Psoas muscle (tissue), 8 donors: ENCODE data around the gene ITGB1. TPM values are rescaled to one million over a fixed set of nuclear protein-coding genes. Genes with fewer than 3 reads are reported as not detected.

Experiments used
- ATAC-seq, 4 donors: fragments of 200-7000 bp; cut with Tn5 transposase; one replicate each; pipeline ENCODE4 v1.9.1; 2020; ENCODE audit warnings: moderate library complexity in 3 of 4, mild to moderate bottlenecking in 2 of 4
- DNase-seq, 2 donors: peaks; one replicate each; pipeline ENCODE4 v3.0.0-alpha.2; 2020
- H3K27ac ChIP-seq: fragments of 200-600 bp; one replicate; pipeline ENCODE4 v1.8.0; 2022
- H3K27me3 ChIP-seq, 3 donors: fragments of 200-600 bp in 1 of 3; one replicate each; pipeline versions ENCODE4 v1.6.1 to v1.8.0; 2013 to 2022; ENCODE audit warnings: low read length in 2 of 3, mild to moderate bottlenecking in 2 of 3, moderate library complexity in 1 of 3; ENCODE audit not compliant: insufficient read depth in 3 of 3
- H3K36me3 ChIP-seq, 2 donors: fragments of 200-600 bp in 1 of 2; one replicate each; pipeline versions ENCODE4 v1.6.1 to v1.8.0; 2013 to 2022; ENCODE audit warnings: low read depth in 1 of 2, mild to moderate bottlenecking in 1 of 2, moderate library complexity in 1 of 2; ENCODE audit not compliant: insufficient read depth in 1 of 2
- H3K4me1 ChIP-seq: fragments of 200-600 bp; one replicate; pipeline ENCODE4 v1.8.0; 2022
- H3K4me3 ChIP-seq: fragments of 200-600 bp; one replicate; pipeline ENCODE4 v1.8.0; 2022; ENCODE audit warnings: mild to moderate bottlenecking
- H3K9me3 ChIP-seq: fragments of 200-600 bp; one replicate; pipeline ENCODE4 v1.8.0; 2022
- WGBS, 3 donors: extraction: QIAGEN DNeasy Blood & Tissue Kit; methylation state at CpG; one replicate each; pipeline versions ENCODE4 v1.1.6 to v1.1.7; 2013; 5-methylcytosine and 5-hydroxymethylcytosine counted together
- intact Hi-C, 2 donors: fragments of 100-400 bp; cut with DNase I; formaldehyde crosslinking; loops; one replicate each; pipeline versions ENCODE4 v1.11.0 to v1.14.2; 2022
- polyA plus RNA-seq, 3 donors: library from polyadenylated mRNA; stranded (reverse); fragments of 200-250 nt; gene quantifications; one replicate each; pipeline ENCODE4 v1.2.3, GENCODE V29; 2013
- total RNA-seq, 4 donors: library from RNA; stranded (reverse); fragmentation: NEBNext Ultra II Directional in 2 of 4; extraction: Animal tissue kit (Norgen Biotek cat#: 25700) in 2 of 4; gene quantifications; one replicate each; pipeline versions ENCODE4 v1.2.1 to v1.2.4, GENCODE V29; 2021 to 2023
- TF ChIP-seq, protein P1 (sequence below): fragments of 200-600 bp; IDR thresholded peaks from one replicate; pipeline ENCODE4 v1.8.0; 2022; ENCODE audit warnings: antibody characterized with exemption
- donor health status: healthy with polysubstance abuse.
- donor health status: DM: no; HTN: no; CAD: no; lungs with moderate emphysema.
- donor health status: Bipolar disorder and iron deficiency.
- donor health status: healthy.
- donor health status: DM: yes; HTN: yes; CAD: no.
- donor health status: DM: no; HTN: no; CAD: no.
- donor health status: DM: no; HTN: no; CAD: no.
- donor health status: DM: yes; HTN: yes; CAD: no.

ITGB1 gene
- total and polyA plus RNA-seq, 7 donors: 215 to 569 (median 255) TPM

DNA sequence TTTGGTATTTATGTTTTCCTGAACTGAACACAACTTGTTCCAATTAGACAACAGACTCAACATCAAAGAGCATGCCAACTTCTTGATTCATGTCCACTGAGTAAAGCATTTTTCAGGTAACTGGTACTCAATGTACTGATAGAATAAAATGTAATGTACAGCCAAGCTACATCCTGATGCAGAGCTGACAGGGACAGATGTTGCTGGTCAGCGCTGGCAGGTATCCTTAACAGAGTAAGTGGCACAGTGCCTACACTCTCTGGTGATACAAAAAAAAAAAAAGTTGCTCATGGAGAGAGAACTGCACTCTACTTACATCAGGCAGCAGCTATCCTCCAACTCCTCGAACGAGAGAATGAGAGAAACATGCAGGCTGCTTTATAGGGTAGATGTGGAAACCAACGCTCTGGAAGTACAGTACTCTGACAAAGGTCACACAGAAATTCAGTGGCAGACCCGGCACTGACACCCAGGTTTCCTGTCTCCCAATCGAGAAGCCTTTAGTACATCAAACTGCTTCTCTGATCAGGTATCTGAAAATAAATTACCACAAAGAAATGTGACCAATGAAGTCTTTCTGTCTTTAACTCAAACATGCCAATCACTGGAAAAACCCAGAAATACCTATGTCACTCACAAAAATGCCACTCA, 4.6 kb downstream of the ITGB1 start:
- Histone ChIP-seq H3K27me3 (no peaks in the 10 kb centered on the region), H3K4me3 (peak overlapping the region; percentile 95), H3K9me3 (no peaks in the 10 kb centered on the region), H3K4me1 (peaks cover 84% of the 10 kb centered on the region), H3K27ac (peak overlapping the region; percentile 98), H3K36me3 (peaks cover 0 to 7% of the 10 kb centered on the region in 2 donors)
- DNase-seq (no peak), ATAC-seq (peak in 3 of 4 donors; percentile 6 to 38 (median 22))
- 14 to 22% (median 18%) methylated on average over 6 of the region's 6 CpGs for WGBS, 3 donors
- TF ChIP-seq, protein P1, sequence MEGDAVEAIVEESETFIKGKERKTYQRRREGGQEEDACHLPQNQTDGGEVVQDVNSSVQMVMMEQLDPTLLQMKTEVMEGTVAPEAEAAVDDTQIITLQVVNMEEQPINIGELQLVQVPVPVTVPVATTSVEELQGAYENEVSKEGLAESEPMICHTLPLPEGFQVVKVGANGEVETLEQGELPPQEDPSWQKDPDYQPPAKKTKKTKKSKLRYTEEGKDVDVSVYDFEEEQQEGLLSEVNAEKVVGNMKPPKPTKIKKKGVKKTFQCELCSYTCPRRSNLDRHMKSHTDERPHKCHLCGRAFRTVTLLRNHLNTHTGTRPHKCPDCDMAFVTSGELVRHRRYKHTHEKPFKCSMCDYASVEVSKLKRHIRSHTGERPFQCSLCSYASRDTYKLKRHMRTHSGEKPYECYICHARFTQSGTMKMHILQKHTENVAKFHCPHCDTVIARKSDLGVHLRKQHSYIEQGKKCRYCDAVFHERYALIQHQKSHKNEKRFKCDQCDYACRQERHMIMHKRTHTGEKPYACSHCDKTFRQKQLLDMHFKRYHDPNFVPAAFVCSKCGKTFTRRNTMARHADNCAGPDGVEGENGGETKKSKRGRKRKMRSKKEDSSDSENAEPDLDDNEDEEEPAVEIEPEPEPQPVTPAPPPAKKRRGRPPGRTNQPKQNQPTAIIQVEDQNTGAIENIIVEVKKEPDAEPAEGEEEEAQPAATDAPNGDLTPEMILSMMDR: no peak
- intact Hi-C loops: no loop called here

DNA sequence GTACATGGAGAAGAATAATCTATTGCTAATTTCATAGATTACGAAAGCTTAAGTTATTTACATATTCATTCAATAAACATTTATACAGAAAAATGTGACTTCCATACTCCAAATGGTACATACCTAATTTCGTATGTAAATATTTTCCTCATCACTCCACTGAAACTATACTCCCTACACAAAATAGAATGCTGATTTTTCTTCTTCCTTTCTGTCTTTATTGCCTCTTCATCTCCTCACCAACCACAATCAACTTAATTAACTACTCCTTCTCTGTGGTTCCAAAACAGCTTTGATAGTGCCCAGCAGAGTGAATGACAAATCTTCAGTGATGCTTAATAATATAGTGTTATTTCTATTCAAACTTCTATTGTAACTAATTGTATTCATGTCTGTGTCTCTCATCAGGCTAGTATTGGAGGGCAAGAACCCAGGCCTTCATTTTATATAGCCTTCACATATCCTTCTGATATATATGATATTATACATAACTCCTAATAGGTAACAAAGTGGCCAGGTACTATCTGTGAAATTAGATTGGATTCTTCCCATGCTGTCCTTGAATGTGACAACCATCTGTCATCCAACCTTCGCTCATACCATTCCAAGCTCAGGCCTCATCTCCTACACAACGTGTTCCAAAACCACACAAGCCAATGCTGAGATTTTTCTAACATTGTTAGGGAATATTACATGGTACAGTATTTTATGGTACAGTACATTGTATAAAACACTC, 5.3 kb downstream of the ITGB1 start:
- TF ChIP-seq, protein P1: no peak
- H3K27ac ChIP-seq: peak overlapping the region; percentile 98
- no peaks in the 10 kb centered on the region for H3K27me3 ChIP-seq
- peaks cover 90% of the 10 kb centered on the region for H3K4me1 ChIP-seq
- H3K9me3 ChIP-seq: no peaks in the 10 kb centered on the region
- DNase-seq (no peak), ATAC-seq (no peak)
- peak overlapping the region; percentile 95 for H3K4me3 ChIP-seq
- WGBS, 3 donors: 63 to 75% (median 69%) methylated on average over 4 of the region's 4 CpGs
- intact Hi-C loops: no loop called here
- H3K36me3 ChIP-seq: peaks cover 0 to 9% of the 10 kb centered on the region in 2 donors

DNA sequence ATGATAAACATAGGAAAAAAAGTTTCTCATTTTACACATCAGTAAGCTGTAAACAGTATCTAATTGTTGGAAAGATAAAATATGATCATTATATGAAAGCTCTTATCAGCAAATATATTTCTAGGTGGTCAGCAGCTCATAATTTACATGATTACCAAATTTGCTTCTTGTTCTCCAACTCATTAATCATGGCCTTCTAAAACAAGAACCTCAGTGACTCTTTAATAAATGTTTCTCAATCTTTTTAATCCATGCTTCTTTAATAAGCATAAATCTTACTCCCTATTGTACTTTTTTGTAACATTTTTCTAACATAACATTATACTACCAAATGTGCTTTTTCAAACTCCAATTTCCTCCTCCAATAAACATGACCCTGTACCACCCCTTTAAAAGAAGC, 5.9 kb downstream of the ITGB1 start:
- Histone ChIP-seq H3K9me3 (no peaks in the 10 kb centered on the region), H3K27ac (no peak overlapping the region), H3K4me3 (no peak overlapping the region), H3K27me3 (no peaks in the 10 kb centered on the region), H3K4me1 (peaks cover 93% of the 10 kb centered on the region), H3K36me3 (peaks cover 0 to 9% of the 10 kb centered on the region in 2 donors)
- DNase-seq (no peak), ATAC-seq (no peak)
- TF ChIP-seq, protein P1: no peak
- intact Hi-C loops: no loop called here

DNA sequence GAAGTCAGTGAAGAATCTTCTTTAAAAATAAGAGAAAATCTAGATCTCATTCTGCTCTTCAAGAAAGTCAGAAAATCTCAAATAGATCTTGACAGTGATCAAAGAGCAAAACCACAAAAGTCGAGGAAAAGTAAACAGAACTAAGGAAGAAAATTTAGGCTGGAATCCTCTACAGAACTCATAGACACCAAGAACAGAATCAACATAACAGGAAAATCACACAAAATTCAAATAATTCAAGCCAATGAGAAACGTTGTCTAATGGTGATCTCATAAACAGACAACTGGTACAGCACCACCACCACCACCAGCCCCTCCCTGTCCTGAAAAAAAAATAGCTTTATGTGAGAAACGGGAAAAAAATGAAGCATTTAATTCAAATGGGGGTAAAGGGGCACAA, 6.9 kb downstream of the ITGB1 start:
- no peaks in the 10 kb centered on the region for H3K27me3 ChIP-seq
- no peak overlapping the region for H3K27ac ChIP-seq
- intact Hi-C loops: no loop called here
- 30 to 55% (median 49%) methylated on average over 3 of the region's 3 CpGs for WGBS, 3 donors
- DNase-seq: no peak
- no peak overlapping the region for H3K4me3 ChIP-seq
- ATAC-seq: no peak
- TF ChIP-seq, protein P1: no peak
- H3K4me1 ChIP-seq: peaks cover 92% of the 10 kb centered on the region
- H3K36me3 ChIP-seq: peaks cover 0 to 9% of the 10 kb centered on the region in 2 donors
- H3K9me3 ChIP-seq: no peaks in the 10 kb centered on the region
